Measurements from ENCODE around the gene ANO1.

GRCh38 chr11:70205766-70206165 lies 127.6 kb downstream of the ANO1 start:
- TF ChIP-seq CTCF (IDR thresholded peaks at IDR 0.05): no peak
- TF ChIP-seq POLR2A (IDR thresholded peaks at IDR 0.05): no peak
